ENCODE data around the gene FOCAD.

The FOCAD gene

GRCh38 chr9:20811872-20812271, 127.8 kb downstream of the FOCAD start:
- H3K9me2 ChIP-seq (replicated peaks; ENCODE audit: control insufficient read depth, low read length) = no peaks in the 10 kb centered on the region
- H3K79me2 ChIP-seq (ENCODE audit: control insufficient read depth, low read length) = no peaks in the 10 kb centered on the region
- TF ChIP-seq CTCF (IDR thresholded peaks at IDR 0.05; ENCODE audit: low read depth, low read length, poor library complexity, severe bottlenecking) (no peak), EZH2phosphoT487 (IDR thresholded peaks at IDR 0.05; ENCODE audit: borderline replicate concordance, low read length) (no peak)
- no peak overlapping the region for H3K4me2 ChIP-seq (ENCODE audit: low read length)
- H4K20me1 ChIP-seq (ENCODE audit: control insufficient read depth, insufficient read depth, low read depth, low read length) = no peaks in the 10 kb centered on the region
- no peaks in the 10 kb centered on the region for H3K9me3 ChIP-seq (ENCODE audit: control insufficient read depth, insufficient read depth, low read length)
- H3K4me3 ChIP-seq (ENCODE audit: low read length) = no peak overlapping the region
- no peaks in the 10 kb centered on the region for H3F3A ChIP-seq (ENCODE audit: control insufficient read depth, insufficient read depth)
- no peaks in the 10 kb centered on the region for H3K36me3 ChIP-seq (ENCODE audit: control insufficient read depth, low read length)
- no peak overlapping the region for H3K27ac ChIP-seq (ENCODE audit: low read depth, low read length)
- no peaks in the 10 kb centered on the region for H3K4me1 ChIP-seq (ENCODE audit: control insufficient read depth, low read length)
- no peaks in the 10 kb centered on the region for H3K27me3 ChIP-seq (ENCODE audit: control insufficient read depth, low read length)

DNA sequence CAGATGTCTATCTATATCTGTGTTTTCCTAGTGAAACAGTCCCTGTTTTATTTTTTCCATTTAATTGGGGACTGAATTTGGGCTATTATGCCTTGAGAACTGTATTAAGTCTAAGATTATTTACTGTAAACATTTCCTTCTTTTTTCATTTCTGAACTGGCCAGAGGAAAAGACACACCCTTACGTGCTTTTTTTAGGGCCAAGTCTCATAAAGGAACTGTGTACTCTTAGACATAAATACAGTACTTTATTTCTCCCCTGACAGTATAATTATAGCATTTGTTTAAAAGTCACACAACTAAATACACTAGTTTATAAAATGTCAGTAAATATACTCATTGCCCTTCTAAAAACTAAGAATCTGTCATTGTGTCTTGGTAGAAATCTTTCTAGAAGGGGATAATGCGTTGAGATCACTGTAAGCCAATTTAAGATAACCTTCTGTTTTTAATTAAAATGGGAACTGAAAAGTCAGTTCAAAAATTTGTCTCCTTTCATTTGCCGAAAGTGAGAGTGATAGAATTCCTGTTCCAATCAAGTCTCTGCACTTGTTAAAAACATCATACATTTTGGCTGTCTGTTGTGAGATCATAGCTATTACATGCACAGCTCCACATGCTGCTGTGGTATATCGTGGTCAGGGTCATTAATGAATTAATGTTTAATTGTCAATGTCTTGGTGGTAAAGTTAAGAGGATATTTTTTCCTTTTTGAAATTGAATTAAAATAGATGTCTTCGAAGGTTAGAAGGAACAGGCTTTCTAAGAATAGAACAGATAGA, 132.1 kb downstream of the FOCAD start:
- H3K4me3 ChIP-seq (ENCODE audit: low read length) = no peak overlapping the region
- no peaks in the 10 kb centered on the region for H3F3A ChIP-seq (ENCODE audit: control insufficient read depth, insufficient read depth)
- no peak overlapping the region for H3K27ac ChIP-seq (ENCODE audit: low read depth, low read length)
- H3K36me3 ChIP-seq (ENCODE audit: control insufficient read depth, low read length) = no peaks in the 10 kb centered on the region
- TF ChIP-seq CTCF (IDR thresholded peaks at IDR 0.05; ENCODE audit: low read depth, low read length, poor library complexity, severe bottlenecking) (no peak), EZH2phosphoT487 (IDR thresholded peaks at IDR 0.05; ENCODE audit: borderline replicate concordance, low read length) (no peak)
- H3K27me3 ChIP-seq (ENCODE audit: control insufficient read depth, low read length) = no peaks in the 10 kb centered on the region
- H4K20me1 ChIP-seq (ENCODE audit: control insufficient read depth, insufficient read depth, low read depth, low read length) = no peaks in the 10 kb centered on the region
- no peaks in the 10 kb centered on the region for H3K79me2 ChIP-seq (ENCODE audit: control insufficient read depth, low read length)
- H3K4me2 ChIP-seq (ENCODE audit: low read length) = no peak overlapping the region
- H3K4me1 ChIP-seq (ENCODE audit: control insufficient read depth, low read length) = no peaks in the 10 kb centered on the region
- H3K9me2 ChIP-seq (replicated peaks; ENCODE audit: control insufficient read depth, low read length) = no peaks in the 10 kb centered on the region
- H3K9me3 ChIP-seq (ENCODE audit: control insufficient read depth, insufficient read depth, low read length) = no peaks in the 10 kb centered on the region

GRCh38 chr9:20823051-20823450, 139.0 kb downstream of the FOCAD start:
- Histone ChIP-seq H3K4me1 (ENCODE audit: control insufficient read depth, low read length) (no peaks in the 10 kb centered on the region), H3K9me3 (ENCODE audit: control insufficient read depth, insufficient read depth, low read length) (no peaks in the 10 kb centered on the region), H3K4me2 (ENCODE audit: low read length) (no peak overlapping the region), H3K4me3 (ENCODE audit: low read length) (no peak overlapping the region), H3K79me2 (ENCODE audit: control insufficient read depth, low read length) (no peaks in the 10 kb centered on the region), H3F3A (ENCODE audit: control insufficient read depth, insufficient read depth) (no peaks in the 10 kb centered on the region), H3K36me3 (ENCODE audit: control insufficient read depth, low read length) (no peaks in the 10 kb centered on the region), H3K27me3 (ENCODE audit: control insufficient read depth, low read length) (no peaks in the 10 kb centered on the region), H3K27ac (ENCODE audit: low read depth, low read length) (no peak overlapping the region), H3K9me2 (replicated peaks; ENCODE audit: control insufficient read depth, low read length) (no peaks in the 10 kb centered on the region), H4K20me1 (ENCODE audit: control insufficient read depth, insufficient read depth, low read depth, low read length) (no peaks in the 10 kb centered on the region)
- no peak for TF ChIP-seq CTCF (IDR thresholded peaks at IDR 0.05; ENCODE audit: low read depth, low read length, poor library complexity, severe bottlenecking)
- no peak for TF ChIP-seq EZH2phosphoT487 (IDR thresholded peaks at IDR 0.05; ENCODE audit: borderline replicate concordance, low read length)

Measured in DOHH2 (cell line).